ENCODE data around the gene ADAM22. TPM values are rescaled to one million over a fixed set of nuclear protein-coding genes. Genes with fewer than 3 reads are reported as not detected.

Gene ADAM22
- polyA plus RNA-seq, 1 donor from 2014 or later, result 46.3 TPM

- peak overlapping the region; percentile 81 for H3K9ac ChIP-seq (ENCODE audit: low read length)
- H4K20me1 ChIP-seq (ENCODE audit: insufficient read depth), result no peaks in the 10 kb centered on the region
- peak overlapping the region; percentile 80 for H3K27ac ChIP-seq (ENCODE audit: low read length)
- peak overlapping the region; percentile 56 for H3K4me2 ChIP-seq (ENCODE audit: low read length)
- H3K4me3 ChIP-seq (ENCODE audit: low read length), result peak overlapping the region; percentile 94
- peaks cover 4% of the 10 kb centered on the region for H3F3A ChIP-seq (ENCODE audit: insufficient read depth, low read length, poor library complexity, severe bottlenecking)
- no peaks in the 10 kb centered on the region for H3K9me2 ChIP-seq (ENCODE audit: insufficient read depth, low read length)
- H3K27me3 ChIP-seq (ENCODE audit: insufficient read depth, low read depth, low read length), result no peaks in the 10 kb centered on the region
- H3K9me3 ChIP-seq (ENCODE audit: low read length), result no peaks in the 10 kb centered on the region
- TF ChIP-seq RAD21 (conservative IDR thresholded peaks at IDR 0.05) (no peak), EP300 (conservative IDR thresholded peaks at IDR 0.05; ENCODE audit: poor library complexity, severe bottlenecking) (no peak), TAF1 (IDR thresholded peaks at IDR 0.05; ENCODE audit: low read depth) (no peak), EZH2 (IDR thresholded peaks at IDR 0.05; ENCODE audit: borderline replicate concordance, insufficient read depth, low read length, poor library complexity, severe bottlenecking) (no peak), SMC3 (conservative IDR thresholded peaks at IDR 0.05; ENCODE audit: poor library complexity) (no peak), POLR2AphosphoS5 (IDR thresholded peaks at IDR 0.05) (no peak), CTCF (IDR thresholded peaks at IDR 0.05; ENCODE audit: poor library complexity, severe bottlenecking) (no peak), MXI1 (conservative IDR thresholded peaks at IDR 0.05; ENCODE audit: poor library complexity, severe bottlenecking) (no peak)
- TF ChIP-seq, protein P1, sequence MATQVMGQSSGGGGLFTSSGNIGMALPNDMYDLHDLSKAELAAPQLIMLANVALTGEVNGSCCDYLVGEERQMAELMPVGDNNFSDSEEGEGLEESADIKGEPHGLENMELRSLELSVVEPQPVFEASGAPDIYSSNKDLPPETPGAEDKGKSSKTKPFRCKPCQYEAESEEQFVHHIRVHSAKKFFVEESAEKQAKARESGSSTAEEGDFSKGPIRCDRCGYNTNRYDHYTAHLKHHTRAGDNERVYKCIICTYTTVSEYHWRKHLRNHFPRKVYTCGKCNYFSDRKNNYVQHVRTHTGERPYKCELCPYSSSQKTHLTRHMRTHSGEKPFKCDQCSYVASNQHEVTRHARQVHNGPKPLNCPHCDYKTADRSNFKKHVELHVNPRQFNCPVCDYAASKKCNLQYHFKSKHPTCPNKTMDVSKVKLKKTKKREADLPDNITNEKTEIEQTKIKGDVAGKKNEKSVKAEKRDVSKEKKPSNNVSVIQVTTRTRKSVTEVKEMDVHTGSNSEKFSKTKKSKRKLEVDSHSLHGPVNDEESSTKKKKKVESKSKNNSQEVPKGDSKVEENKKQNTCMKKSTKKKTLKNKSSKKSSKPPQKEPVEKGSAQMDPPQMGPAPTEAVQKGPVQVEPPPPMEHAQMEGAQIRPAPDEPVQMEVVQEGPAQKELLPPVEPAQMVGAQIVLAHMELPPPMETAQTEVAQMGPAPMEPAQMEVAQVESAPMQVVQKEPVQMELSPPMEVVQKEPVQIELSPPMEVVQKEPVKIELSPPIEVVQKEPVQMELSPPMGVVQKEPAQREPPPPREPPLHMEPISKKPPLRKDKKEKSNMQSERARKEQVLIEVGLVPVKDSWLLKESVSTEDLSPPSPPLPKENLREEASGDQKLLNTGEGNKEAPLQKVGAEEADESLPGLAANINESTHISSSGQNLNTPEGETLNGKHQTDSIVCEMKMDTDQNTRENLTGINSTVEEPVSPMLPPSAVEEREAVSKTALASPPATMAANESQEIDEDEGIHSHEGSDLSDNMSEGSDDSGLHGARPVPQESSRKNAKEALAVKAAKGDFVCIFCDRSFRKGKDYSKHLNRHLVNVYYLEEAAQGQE (IDR thresholded peaks at IDR 0.05; ENCODE audit: borderline replicate concordance), result no peak
- H3K79me2 ChIP-seq (replicated peaks; ENCODE audit: insufficient read depth, low read length), result peaks cover 5% of the 10 kb centered on the region
- H2AFZ ChIP-seq (ENCODE audit: low read depth, low read length), result peak overlapping the region; percentile 63
- H3K36me3 ChIP-seq (ENCODE audit: insufficient read depth, low read length), result peaks cover 5% of the 10 kb centered on the region
These were observed 1.3 kb downstream of the ADAM22 start for GRCh38 chr7:87935384-87935706.

GRCh38 chr7:87941138-87941537 is 7.1 kb downstream of the ADAM22 start:
- H3K4me3 ChIP-seq (ENCODE audit: low read length), result no peak overlapping the region
- no peaks in the 10 kb centered on the region for H3K27me3 ChIP-seq (ENCODE audit: insufficient read depth, low read depth, low read length)
- H3K9me3 ChIP-seq (ENCODE audit: low read length), result no peaks in the 10 kb centered on the region
- no peaks in the 10 kb centered on the region for H3K9me2 ChIP-seq (ENCODE audit: insufficient read depth, low read length)
- no peak overlapping the region for H2AFZ ChIP-seq (ENCODE audit: low read depth, low read length)
- no peaks in the 10 kb centered on the region for H3F3A ChIP-seq (ENCODE audit: insufficient read depth, low read length, poor library complexity, severe bottlenecking)
- peaks cover 5% of the 10 kb centered on the region for H3K36me3 ChIP-seq (ENCODE audit: insufficient read depth, low read length)
- H3K27ac ChIP-seq (ENCODE audit: low read length), result no peak overlapping the region
- H4K20me1 ChIP-seq (ENCODE audit: insufficient read depth), result no peaks in the 10 kb centered on the region
- H3K4me2 ChIP-seq (ENCODE audit: low read length), result no peak overlapping the region
- no peak for TF ChIP-seq MXI1 (conservative IDR thresholded peaks at IDR 0.05; ENCODE audit: poor library complexity, severe bottlenecking)
- TF ChIP-seq, protein P1 (IDR thresholded peaks at IDR 0.05; ENCODE audit: borderline replicate concordance), result no peak
- TF ChIP-seq EP300 (conservative IDR thresholded peaks at IDR 0.05; ENCODE audit: poor library complexity, severe bottlenecking), result no peak
- TF ChIP-seq TAF1 (IDR thresholded peaks at IDR 0.05; ENCODE audit: low read depth), result no peak
- TF ChIP-seq SMC3 (conservative IDR thresholded peaks at IDR 0.05; ENCODE audit: poor library complexity), result no peak
- TF ChIP-seq POLR2AphosphoS5 (IDR thresholded peaks at IDR 0.05), result no peak
- no peak for TF ChIP-seq EZH2 (IDR thresholded peaks at IDR 0.05; ENCODE audit: borderline replicate concordance, insufficient read depth, low read length, poor library complexity, severe bottlenecking)
- TF ChIP-seq RAD21 (conservative IDR thresholded peaks at IDR 0.05), result no peak
- TF ChIP-seq CTCF (IDR thresholded peaks at IDR 0.05; ENCODE audit: poor library complexity, severe bottlenecking), result no peak
- H3K79me2 ChIP-seq (replicated peaks; ENCODE audit: insufficient read depth, low read length), result peaks cover 2% of the 10 kb centered on the region
- H3K9ac ChIP-seq (ENCODE audit: low read length), result no peak overlapping the region
